Ramos (cell line): ENCODE data around the gene CCDC178.
"Not testable (repeated sequence)": the region's sequence is repeated elsewhere in the genome, so short reads cannot be mapped to it uniquely, and the experiment has no call there.

Source experiments
- in situ Hi-C: fragments of 300-500 bp; cut with MboI; formaldehyde crosslinking; loops from one replicate; pipeline ENCODE4 v1.14.3; 2022; ENCODE audit warnings: low sequenced_read_pairs; ENCODE audit not compliant: unreplicated experiment

The CCDC178 gene

GRCh38 chr18:33239298-33239697 lies 201.2 kb downstream of the CCDC178 start:
- in situ Hi-C loops, result no loop called here

DNA sequence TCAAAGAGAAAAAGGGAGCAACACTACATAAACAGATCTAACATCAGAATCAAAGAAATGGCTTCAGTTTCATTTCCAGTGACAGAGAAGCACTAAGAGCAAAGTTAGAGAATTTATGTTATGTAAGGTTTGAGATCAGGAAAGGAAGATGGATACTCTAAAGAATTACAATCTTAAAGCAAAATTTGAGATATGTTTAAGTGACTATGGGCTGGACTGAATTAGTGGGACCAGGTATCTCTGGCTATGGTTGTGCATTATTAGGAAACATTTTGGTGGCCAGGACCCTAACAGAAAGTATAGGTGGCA lies 208.2 kb downstream of the CCDC178 start:
- in situ Hi-C loops, result no loop called here

- in situ Hi-C loops, result no loop called here
Observed at GRCh38 chr18:33231474-33232317, 208.8 kb downstream of the CCDC178 start.

DNA sequence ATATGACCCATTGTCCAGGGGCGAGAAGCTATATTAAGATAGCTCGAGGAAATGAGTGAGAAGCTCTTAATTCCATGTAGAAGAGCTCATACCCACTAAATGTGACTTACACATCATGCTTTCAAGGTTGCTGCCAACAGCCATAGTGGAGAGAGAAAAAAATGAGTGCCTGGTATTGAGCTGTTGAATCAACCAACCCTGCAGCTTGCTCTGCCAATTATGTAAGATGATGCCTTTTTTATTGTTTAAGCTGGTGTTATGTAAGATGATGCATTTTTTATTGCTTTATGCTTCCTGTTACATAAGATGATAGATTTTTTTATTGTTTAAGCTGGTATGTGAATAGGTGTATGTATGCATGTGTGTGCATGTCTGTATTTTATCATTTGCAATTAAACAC lies 228.2 kb downstream of the CCDC178 start:
- in situ Hi-C loops, result no loop called here

GRCh38 chr18:33210575-33211189 lies 229.8 kb downstream of the CCDC178 start:
- in situ Hi-C loops, result no loop called here

- in situ Hi-C loops, result no loop called here
Observed at GRCh38 chr18:33205777-33206176, 234.7 kb downstream of the CCDC178 start.

DNA sequence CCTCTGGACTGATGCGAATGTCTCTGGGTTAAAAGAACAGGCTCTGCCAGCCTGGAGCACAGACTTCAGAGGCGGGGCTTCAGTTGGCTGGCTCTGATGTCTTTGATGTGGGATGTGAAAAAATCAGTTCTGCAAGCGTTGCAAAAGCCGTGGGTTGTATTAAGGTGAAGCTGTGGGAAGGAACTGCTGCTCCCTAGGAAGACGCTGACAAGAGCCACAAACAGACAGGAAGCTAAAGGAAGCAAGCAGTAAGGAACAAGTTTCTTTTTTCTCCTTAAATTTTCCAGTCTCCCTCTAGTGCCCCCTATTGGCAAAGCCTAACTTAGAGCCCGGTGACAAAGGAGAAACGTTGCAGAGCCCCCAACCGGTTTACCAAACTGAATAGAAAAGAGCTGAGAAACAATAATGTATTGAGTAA lies 239.0 kb downstream of the CCDC178 start:
- in situ Hi-C loops, result no loop called here

- in situ Hi-C loops, result no loop called here
Observed at GRCh38 chr18:33195795-33196194, 244.7 kb downstream of the CCDC178 start.

- in situ Hi-C loops, result no loop called here
Observed at GRCh38 chr18:33194793-33195192, 245.7 kb downstream of the CCDC178 start.

- in situ Hi-C loops, result no loop called here
Observed at GRCh38 chr18:33184958-33185357, 255.6 kb downstream of the CCDC178 start.

DNA sequence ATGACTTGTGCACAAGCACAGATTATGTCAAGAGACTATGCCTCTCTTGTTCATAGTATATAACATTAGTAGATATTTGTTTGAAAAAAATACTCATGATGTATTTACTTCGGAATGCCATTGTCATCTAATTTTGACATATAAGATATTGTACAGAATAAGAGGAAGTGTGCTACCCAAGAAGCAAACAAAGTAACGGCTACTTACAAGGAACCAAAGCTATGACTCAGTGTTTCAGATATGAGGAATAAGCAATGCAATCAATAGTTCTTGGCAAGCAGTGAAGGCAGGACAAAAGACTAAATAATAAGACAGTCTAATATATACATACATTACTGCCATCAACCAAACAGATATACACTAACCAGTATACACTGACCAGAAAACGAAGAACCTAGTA lies 256.3 kb downstream of the CCDC178 start:
- in situ Hi-C loops, result no loop called here

- in situ Hi-C loops, result no loop called here
Observed at GRCh38 chr18:33183136-33183535, 257.4 kb downstream of the CCDC178 start.

DNA sequence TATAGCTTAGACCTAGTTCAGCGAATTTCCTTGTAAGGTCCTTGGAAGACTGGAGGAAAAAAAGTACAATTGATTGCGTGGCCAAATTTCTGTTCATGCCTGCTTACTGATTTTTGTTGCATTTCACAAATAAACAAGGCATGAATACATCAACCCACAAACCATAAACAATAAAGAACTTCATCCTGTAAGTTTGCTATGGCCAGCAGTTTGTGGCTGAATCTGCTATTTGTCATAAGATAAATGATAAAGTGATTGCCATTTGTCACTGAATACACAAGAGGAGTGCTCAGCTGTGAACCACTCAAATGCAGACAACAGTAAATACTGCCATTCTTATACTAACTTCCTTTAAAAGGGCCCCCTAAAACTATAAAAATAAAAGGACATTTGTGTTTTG lies 259.5 kb downstream of the CCDC178 start:
- in situ Hi-C loops, result no loop called here

- in situ Hi-C loops, result no loop called here
Observed at GRCh38 chr18:33169218-33169617, 271.3 kb downstream of the CCDC178 start.

DNA sequence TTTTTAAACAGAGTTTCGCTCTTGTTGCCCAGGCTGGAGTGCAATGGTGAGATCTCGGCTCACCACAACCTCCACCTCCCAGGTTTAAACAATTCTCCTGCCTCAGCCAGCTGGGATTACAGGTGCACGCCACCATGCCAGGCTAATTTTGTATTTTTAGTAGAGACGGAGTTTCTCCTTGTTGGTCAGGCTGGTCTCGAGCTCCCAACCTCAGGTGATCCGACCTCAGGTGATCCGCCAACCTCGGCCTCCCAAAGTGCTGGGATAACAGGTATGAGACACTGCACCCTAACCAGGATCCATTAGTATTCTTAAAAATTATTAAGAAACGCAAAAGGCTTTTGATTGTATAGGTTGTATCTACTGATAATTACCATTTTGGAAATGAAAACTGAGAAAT lies 276.4 kb downstream of the CCDC178 start:
- in situ Hi-C loops, result not testable (repeated sequence)

GRCh38 chr18:33161131-33161530 lies 279.4 kb downstream of the CCDC178 start:
- in situ Hi-C loops, result no loop called here

- in situ Hi-C loops, result no loop called here
Observed at GRCh38 chr18:33159151-33159550, 281.4 kb downstream of the CCDC178 start.

GRCh38 chr18:33157893-33158292 lies 282.6 kb downstream of the CCDC178 start:
- in situ Hi-C loops, result no loop called here

GRCh38 chr18:33156906-33157470 lies 283.5 kb downstream of the CCDC178 start:
- in situ Hi-C loops, result no loop called here

GRCh38 chr18:33154049-33154448 lies 286.5 kb downstream of the CCDC178 start:
- in situ Hi-C loops, result no loop called here

GRCh38 chr18:33152376-33152775 lies 288.1 kb downstream of the CCDC178 start:
- in situ Hi-C loops, result no loop called here

DNA sequence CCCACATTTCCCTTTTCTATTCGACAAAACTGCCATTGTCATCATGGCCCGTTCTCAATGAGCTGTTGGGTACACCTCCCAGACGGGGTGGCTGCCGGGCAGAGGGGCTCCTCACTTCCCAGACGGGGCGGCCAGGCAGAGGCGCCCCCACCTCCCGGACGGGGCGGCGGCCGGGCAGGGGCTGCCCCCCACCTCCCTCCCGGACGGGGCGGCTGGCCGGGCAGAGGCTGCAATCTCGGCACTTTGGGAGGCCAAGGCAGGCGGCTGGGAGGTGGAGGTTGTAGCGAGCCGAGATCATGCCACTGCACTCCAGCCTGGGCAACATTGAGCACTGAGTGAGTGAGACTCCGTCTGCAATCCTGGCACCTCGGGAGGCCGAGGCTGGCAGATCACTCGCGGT lies 292.7 kb downstream of the CCDC178 start:
- in situ Hi-C loops, result not testable (repeated sequence)
